IMR-90 (cell line): ENCODE data around the gene GPR153. TPM values are rescaled to one million over a fixed set of nuclear protein-coding genes. Genes with fewer than 3 reads are reported as not detected.

Experiments
- ATAC-seq: fragments of 200-7000 bp; cut with Tn5 transposase; 2 replicates; pipeline ENCODE4 v1.9.1; 2020; ENCODE audit warnings: low read depth, mild to moderate bottlenecking, moderate library complexity
- BruUV-seq: library from RNA; stranded (reverse); fragments of 400-500 nt; replicated peaks from 2 replicates; lab custom pipeline; 2021; lab: Mats Ljungman, UMichigan
- CTCF ChIA-PET: fragments of 300-600 bp; formaldehyde crosslinking; extraction: SDS; loops from one replicate; lab custom pipeline; 2021; ENCODE audit warnings: antibody characterized with exemption; lab: Yijun Ruan, JAX
- POLR2A ChIA-PET: fragments of 300-600 bp; sonication (Branson Sonifier 250); formaldehyde crosslinking; loops from one replicate; lab custom pipeline; 2022; ENCODE audit warnings: antibody characterized with exemption; ENCODE audit not compliant: unreplicated experiment; lab: Charles Lee
- DNase-seq: peaks from one replicate; pipeline ENCODE4 v3.0.0; 2013
- H2AFZ ChIP-seq: replicated peaks from 2 replicates; pipeline ENCODE3; 2013; ENCODE audit warnings: low read length, mild to moderate bottlenecking; ENCODE audit not compliant: poor library complexity
- H2AK5ac ChIP-seq: 2 replicates; pipeline ENCODE4 v1.6.1; 2013; ENCODE audit warnings: low read depth, low read length, inconsistent platforms
- H2AK9ac ChIP-seq: replicated peaks from 2 replicates; pipeline ENCODE3; 2013; ENCODE audit warnings: mild to moderate bottlenecking, low read depth, low read length, moderate library complexity; ENCODE audit not compliant: poor library complexity
- H2BK120ac ChIP-seq: 2 replicates; pipeline ENCODE4 v1.6.1; 2013; ENCODE audit warnings: low read depth, low read length, inconsistent platforms
- H2BK15ac ChIP-seq: 3 replicates; pipeline ENCODE4 v1.6.1; 2013; ENCODE audit warnings: low read depth, low read length, inconsistent platforms
- H2BK20ac ChIP-seq: 2 replicates; pipeline ENCODE4 v1.6.1; 2013; ENCODE audit warnings: low read depth, mild to moderate bottlenecking, inconsistent platforms, low read length, moderate library complexity
- H2BK5ac ChIP-seq: 2 replicates; pipeline ENCODE4 v1.6.1; 2013; ENCODE audit warnings: mild to moderate bottlenecking, low read depth, low read length, inconsistent platforms; ENCODE audit not compliant: poor library complexity, severe bottlenecking
- H3K14ac ChIP-seq: replicated peaks from 2 replicates; pipeline ENCODE4 v1.6.1; 2013; ENCODE audit warnings: low read depth, low read length, inconsistent platforms
- H3K18ac ChIP-seq: 2 replicates; pipeline ENCODE4 v1.6.1; 2013; ENCODE audit warnings: low read depth, low read length, control low read depth
- H3K23ac ChIP-seq: 2 replicates; pipeline ENCODE4 v1.6.1; 2013; ENCODE audit warnings: low read depth, low read length, inconsistent platforms
- H3K27ac ChIP-seq: 2 replicates; pipeline ENCODE4 v1.5.1; 2013; ENCODE audit warnings: mild to moderate bottlenecking, control low read depth, low read length; ENCODE audit not compliant: insufficient read depth
- H3K27me3 ChIP-seq: 2 replicates; pipeline ENCODE4 v1.6.1; 2013; ENCODE audit warnings: low read length; ENCODE audit not compliant: control insufficient read depth, insufficient read depth
- H3K36me3 ChIP-seq: 2 replicates; pipeline ENCODE4 v1.6.1; 2013; ENCODE audit warnings: low read length, mixed read lengths; ENCODE audit not compliant: control insufficient read depth, insufficient read depth
- H3K4ac ChIP-seq: 2 replicates; pipeline ENCODE4 v1.6.1; 2013; ENCODE audit warnings: low read depth, low read length, inconsistent platforms
- H3K4me1 ChIP-seq: 2 replicates; pipeline ENCODE4 v1.6.1; 2013; ENCODE audit warnings: low read length, mixed read lengths; ENCODE audit not compliant: control insufficient read depth, insufficient read depth
- H3K4me2 ChIP-seq: 2 replicates; pipeline ENCODE4 v1.6.1; 2013; ENCODE audit warnings: low read depth, mild to moderate bottlenecking, control low read depth, low read length, moderate library complexity
- H3K4me3 ChIP-seq: 2 replicates; pipeline ENCODE4 v1.5.1; 2013; ENCODE audit warnings: low read depth, mild to moderate bottlenecking, control low read depth, low read length, moderate library complexity; ENCODE audit not compliant: insufficient read depth
- H3K56ac ChIP-seq: 2 replicates; pipeline ENCODE4 v1.6.1; 2013; ENCODE audit warnings: low read length, inconsistent platforms; ENCODE audit not compliant: insufficient read depth; ENCODE audit errors: extremely low read depth
- H3K79me1 ChIP-seq, 2 experiments: 2 replicates each; pipeline ENCODE4 v1.6.1; 2013; ENCODE audit warnings: low read length in 2 of 2, inconsistent platforms in 1 of 2, low read depth in 1 of 2
- H3K9ac ChIP-seq: 2 replicates; pipeline ENCODE4 v1.6.1; 2013; ENCODE audit warnings: low read depth, low read length, control low read depth
- H3K9me1 ChIP-seq: 2 replicates; pipeline ENCODE4 v1.6.1; 2013; ENCODE audit warnings: low read length, inconsistent platforms; ENCODE audit not compliant: insufficient read depth
- H3K9me3 ChIP-seq: 2 replicates; pipeline ENCODE4 v1.6.1; 2013; ENCODE audit warnings: low read length; ENCODE audit not compliant: control insufficient read depth, insufficient read depth
- H4K20me1 ChIP-seq: 2 replicates; pipeline ENCODE4 v1.6.1; 2013; ENCODE audit warnings: low read length, inconsistent platforms; ENCODE audit not compliant: insufficient read depth
- H4K5ac ChIP-seq: 2 replicates; pipeline ENCODE4 v1.6.1; 2013; ENCODE audit warnings: mild to moderate bottlenecking, low read depth, low read length, control low read depth
- H4K8ac ChIP-seq, 2 experiments: 2 replicates each; pipeline ENCODE4 v1.6.1; 2013; ENCODE audit warnings: low read depth in 2 of 2, low read length in 2 of 2, control low read depth in 1 of 2, inconsistent platforms in 1 of 2
- H4K91ac ChIP-seq: 2 replicates; pipeline ENCODE4 v1.6.1; 2013; ENCODE audit warnings: low read depth, low read length, inconsistent platforms; ENCODE audit not compliant: insufficient read depth
- CEBPB ChIP-seq: IDR thresholded peaks from 2 replicates; pipeline ENCODE4 v1.6.1; 2012; ENCODE audit warnings: low read depth, low read length, improper control_type of control experiment
- CHD1 ChIP-seq: IDR thresholded peaks from 2 replicates; pipeline ENCODE4 v1.6.1; 2012; ENCODE audit warnings: low read depth, low read length, improper control_type of control experiment
- MAZ ChIP-seq: IDR thresholded peaks from 2 replicates; pipeline ENCODE4 v1.6.1; 2012; ENCODE audit warnings: low read depth, mild to moderate bottlenecking, low read length, improper control_type of control experiment, moderate library complexity, borderline replicate concordance
- NFE2L2 ChIP-seq: fragments of 150-350 bp; IDR thresholded peaks from 2 replicates; pipeline ENCODE4 v1.6.1; 2016; ENCODE audit warnings: low read depth, mild to moderate bottlenecking, low read length
- POLR2A ChIP-seq: IDR thresholded peaks from 2 replicates; pipeline ENCODE4 v1.6.1; 2012; ENCODE audit warnings: mild to moderate bottlenecking, low read depth, low read length
- RAD21 ChIP-seq: IDR thresholded peaks from 2 replicates; pipeline ENCODE4 v1.6.1; 2012; ENCODE audit warnings: low read length, improper control_type of control experiment
- RCOR1 ChIP-seq: IDR thresholded peaks from 2 replicates; pipeline ENCODE4 v1.6.1; 2012; ENCODE audit warnings: mild to moderate bottlenecking, low read length, improper control_type of control experiment; ENCODE audit not compliant: insufficient replicate concordance
- WGBS, 2 experiments: methylation state at CpG; one replicate each; pipeline versions ENCODE4 v1.1.5 to v1.1.7; 2013; ENCODE audit warnings: missing lambda C conversion rate in 2 of 2; ENCODE audit not compliant: insufficient read length in 1 of 2; ENCODE audit errors: extremely low coverage in 2 of 2; 5-methylcytosine and 5-hydroxymethylcytosine counted together
- dilution Hi-C: fragments of 300-500 bp; cut with HindIII; formaldehyde crosslinking; loops from one replicate; pipeline ENCODE4 v1.14.3; 2018; ENCODE audit warnings: low sequenced_read_pairs; ENCODE audit not compliant: unreplicated experiment
- in situ Hi-C: fragments of 300-500 bp; cut with MboI; formaldehyde crosslinking; loops from 3 replicates; pipeline ENCODE4 v1.14.3; 2019; ENCODE audit warnings: low sequenced_read_pairs, inconsistent platforms, mixed read lengths
- intact Hi-C: fragments of 100-400 bp; cut with micrococcal nuclease; formaldehyde crosslinking; loops from 2 replicates; pipeline ENCODE4 v1.10.0; 2022
- polyA plus RNA-seq, 3 experiments: library from polyadenylated mRNA; depleted of rRNA; stranded (reverse); fragments of >200 nt; gene quantifications; 2 replicates each; pipeline ENCODE4 v1.2.3, GENCODE V29; 2012; ENCODE audit warnings: low replicate concordance in 1 of 3
- total RNA-seq: library from RNA; depleted of rRNA; stranded (reverse); fragments of >200 nt; gene quantifications from 2 replicates; pipeline ENCODE4 v1.2.3, GENCODE V29; 2012
- TF ChIP-seq, protein P1 (sequence below): fragments of 150-350 bp; IDR thresholded peaks from 2 replicates; pipeline ENCODE4 v1.6.1; 2017; ENCODE audit warnings: mild to moderate bottlenecking, antibody characterized with exemption, low read length, low read depth
- TF ChIP-seq, protein P2 (sequence below): conservative IDR thresholded peaks from 2 replicates; pipeline ENCODE4 v1.5.1; 2012; ENCODE audit warnings: mild to moderate bottlenecking, low read depth, low read length, improper control_type of control experiment

The GPR153 gene
- total and polyA plus RNA-seq, 2 of the 4 experiments (the other 2 are of a cell fraction): 1.8 to 5.2 TPM

- Histone ChIP-seq H4K91ac (no peak overlapping the region), H3K9me1 (peaks cover 7% of the 10 kb centered on the region; the same call in 1 of the 2 replicates), H4K20me1 (no peaks in the 10 kb centered on the region; the same call in 1 of the 2 replicates), H2BK5ac (no peak overlapping the region), H3K9me3 (no peaks in the 10 kb centered on the region), H3K79me1 (peaks cover 4 to 18% of the 10 kb centered on the region in 2 experiments; a peak in 3 of 4 replicates), H3K14ac (no peak overlapping the region), H3K36me3 (no peaks in the 10 kb centered on the region), H3K4me1 (no peaks in the 10 kb centered on the region), H4K5ac (no peak overlapping the region), H3K4ac (no peak overlapping the region), H3K9ac (no peak overlapping the region), H2AK5ac (no peak overlapping the region), H2BK15ac (no peak overlapping the region), H3K23ac (no peak overlapping the region), H3K27me3 (no peaks in the 10 kb centered on the region), H2AFZ (no peak overlapping the region), H2AK9ac (peak overlapping the region; percentile 65), H3K18ac (no peak overlapping the region), H3K4me3 (no peak overlapping the region), H3K56ac (no peak overlapping the region), H3K4me2 (no peak overlapping the region), H2BK120ac (no peak overlapping the region), H4K8ac (no peak overlapping the region), H2BK20ac (no peak overlapping the region), H3K27ac (no peak overlapping the region)
- in situ Hi-C loops (no loop called here), dilution Hi-C loops (no loop called here), intact Hi-C loops (no loop called here)
- no TSS peak for BruUV-seq
- TF ChIP-seq, protein P1, sequence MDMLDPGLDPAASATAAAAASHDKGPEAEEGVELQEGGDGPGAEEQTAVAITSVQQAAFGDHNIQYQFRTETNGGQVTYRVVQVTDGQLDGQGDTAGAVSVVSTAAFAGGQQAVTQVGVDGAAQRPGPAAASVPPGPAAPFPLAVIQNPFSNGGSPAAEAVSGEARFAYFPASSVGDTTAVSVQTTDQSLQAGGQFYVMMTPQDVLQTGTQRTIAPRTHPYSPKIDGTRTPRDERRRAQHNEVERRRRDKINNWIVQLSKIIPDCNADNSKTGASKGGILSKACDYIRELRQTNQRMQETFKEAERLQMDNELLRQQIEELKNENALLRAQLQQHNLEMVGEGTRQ: no peak
- TF ChIP-seq CHD1 (no peak), RAD21 (no peak), NFE2L2 (no peak), CEBPB (no peak), POLR2A (no peak), RCOR1 (no peak), MAZ (no peak)
- TF ChIP-seq, protein P2, sequence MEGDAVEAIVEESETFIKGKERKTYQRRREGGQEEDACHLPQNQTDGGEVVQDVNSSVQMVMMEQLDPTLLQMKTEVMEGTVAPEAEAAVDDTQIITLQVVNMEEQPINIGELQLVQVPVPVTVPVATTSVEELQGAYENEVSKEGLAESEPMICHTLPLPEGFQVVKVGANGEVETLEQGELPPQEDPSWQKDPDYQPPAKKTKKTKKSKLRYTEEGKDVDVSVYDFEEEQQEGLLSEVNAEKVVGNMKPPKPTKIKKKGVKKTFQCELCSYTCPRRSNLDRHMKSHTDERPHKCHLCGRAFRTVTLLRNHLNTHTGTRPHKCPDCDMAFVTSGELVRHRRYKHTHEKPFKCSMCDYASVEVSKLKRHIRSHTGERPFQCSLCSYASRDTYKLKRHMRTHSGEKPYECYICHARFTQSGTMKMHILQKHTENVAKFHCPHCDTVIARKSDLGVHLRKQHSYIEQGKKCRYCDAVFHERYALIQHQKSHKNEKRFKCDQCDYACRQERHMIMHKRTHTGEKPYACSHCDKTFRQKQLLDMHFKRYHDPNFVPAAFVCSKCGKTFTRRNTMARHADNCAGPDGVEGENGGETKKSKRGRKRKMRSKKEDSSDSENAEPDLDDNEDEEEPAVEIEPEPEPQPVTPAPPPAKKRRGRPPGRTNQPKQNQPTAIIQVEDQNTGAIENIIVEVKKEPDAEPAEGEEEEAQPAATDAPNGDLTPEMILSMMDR: no peak
- 88% methylated on average over 5 of the region's 15 CpGs; no CpG with 5 or more reads in 1 of the 2 experiments for WGBS, 2 experiments
- CTCF ChIA-PET: no interaction called here
- ATAC-seq: no peak
- POLR2A ChIA-PET: no interaction called here
- no peak for DNase-seq
Measured at GRCh38 chr1:6299557-6300165, 38.8 kb upstream of the GPR153 start.
